Stomach (tissue), 4 donors: ENCODE data around the gene PCDHGB4.

Experiments
- CTCF ChIP-seq, 7 experiments: fragments of 450-650 bp in 4 of 7; fragments of 200-600 bp in 3 of 7; sonication (generic) in 3 of 7; IDR thresholded peaks; one replicate each; pipeline ENCODE4 v1.5.1; 2016 to 2019; ENCODE audit warnings: antibody characterized with exemption in 7 of 7, control low read depth in 2 of 7, mild to moderate bottlenecking in 1 of 7
- POLR2AphosphoS5 ChIP-seq, 3 donors: sonication (generic); formaldehyde crosslinking; IDR thresholded peaks; one replicate each; pipeline ENCODE4 v1.6.1; 2016; ENCODE audit warnings: antibody characterized with exemption in 3 of 3

GRCh38 chr5:141382469-141383294 is 4.8 kb upstream of the PCDHGB4 start, which contains the start of gene PCDHGA7:
- TF ChIP-seq CTCF (IDR thresholded peaks at IDR 0.05) (no peak), POLR2AphosphoS5 (IDR thresholded peaks at IDR 0.05) (no peak)
